Thoracic aorta (tissue), 2 donors: ENCODE data around the gene GYS1. TPM values are rescaled to one million over a fixed set of nuclear protein-coding genes. Genes with fewer than 3 reads are reported as not detected.
"Not testable (repeated sequence)": the region's sequence is repeated elsewhere in the genome, so short reads cannot be mapped to it uniquely, and the experiment has no call there.

Experiments used
- ATAC-seq: fragments of 150-250 bp; one replicate; pipeline ENCODE4 v1.8.0; 2017; ENCODE audit warnings: low read depth; ENCODE audit not compliant: insufficient number of reproducible peaks, low FRiP score
- DNase-seq: peaks from one replicate; pipeline ENCODE4 v3.0.0-alpha.2; 2020; ENCODE audit warnings: low spot score
- H3K27ac ChIP-seq, 2 donors: fragments of 200-600 bp; sonication (generic); 1 replicate in 1 of 2; 2 replicates in 1 of 2; pipeline ENCODE4 v1.5.1; 2016; ENCODE audit warnings: mild to moderate bottlenecking in 2 of 2, moderate library complexity in 2 of 2
- H3K27me3 ChIP-seq: fragments of 200-600 bp; sonication (generic); replicated peaks from 2 replicates; pipeline ENCODE4 v1.6.0; 2016; ENCODE audit warnings: mild to moderate bottlenecking; ENCODE audit not compliant: insufficient read depth
- H3K36me3 ChIP-seq: fragments of 200-600 bp; sonication (generic); one replicate; pipeline ENCODE4 v1.5.1; 2016
- H3K4me1 ChIP-seq, 2 donors: fragments of 200-600 bp; sonication (generic); 1 replicate in 1 of 2; 2 replicates in 1 of 2; pipeline versions ENCODE4 v1.5.1 to v1.6.0; 2016; ENCODE audit warnings: low read depth in 2 of 2, mild to moderate bottlenecking in 1 of 2; ENCODE audit not compliant: control insufficient read depth in 1 of 2
- H3K4me3 ChIP-seq: fragments of 200-600 bp; sonication (generic); 2 replicates; pipeline ENCODE4 v1.5.1; 2016; ENCODE audit warnings: mild to moderate bottlenecking
- H3K9me3 ChIP-seq: fragments of 200-600 bp; sonication (generic); 2 replicates; pipeline ENCODE4 v1.5.1; 2016
- CTCF ChIP-seq: fragments of 200-600 bp; sonication (generic); IDR thresholded peaks from one replicate; pipeline ENCODE4 v1.5.1; 2019; ENCODE audit warnings: antibody characterized with exemption
- total RNA-seq, 2 donors: library from RNA; depleted of rRNA; stranded (reverse); fragments of >200 nt; gene quantifications; one replicate each; pipeline versions ENCODE4 v1.1.0 to v1.2.3, GENCODE V29; 2016

Gene GYS1
- total RNA-seq, 2 donors from 2014 or later: 30.1 to 44.4 TPM

- ATAC-seq: no peak
- Histone ChIP-seq H3K36me3 (no peaks in the 10 kb centered on the region), H3K4me3 (no peak overlapping the region), H3K27me3 (no peaks in the 10 kb centered on the region), H3K4me1 (peaks cover 0 to 7% of the 10 kb centered on the region in 2 donors), H3K27ac (no peak overlapping the region), H3K9me3 (no peaks in the 10 kb centered on the region)
- TF ChIP-seq CTCF: no peak
- no peak for DNase-seq
Observed at GRCh38 chr19:48934837-48935236, 58.3 kb downstream of the GYS1 start.

GRCh38 chr19:48933382-48933932 is 59.7 kb downstream of the GYS1 start, which contains the start of gene DHDH:
Gene DHDH, plus strand, starts transcription at chr19:48933699. Its CDS starts 23 bp downstream, at chr19:48933722.
- Histone ChIP-seq H3K9me3 (no peaks in the 10 kb centered on the region), H3K27ac (no peak within 1 kb of the TSS), H3K36me3 (no peaks in the 10 kb centered on the region), H3K27me3 (no peaks in the 10 kb centered on the region), H3K4me1 (peaks cover 0 to 7% of the 10 kb centered on the region in 2 donors), H3K4me3 (peak within 1 kb of the TSS; percentile 80)
- DNase-seq (no peak), ATAC-seq (peak; percentile 58)
- TF ChIP-seq CTCF: no peak

- TF ChIP-seq CTCF: no peak
- H3K4me1 ChIP-seq: peaks cover 0 to 5% of the 10 kb centered on the region in 2 donors
- no peaks in the 10 kb centered on the region for H3K27me3 ChIP-seq
- no peak overlapping the region for H3K4me3 ChIP-seq
- no peaks in the 10 kb centered on the region for H3K9me3 ChIP-seq
- no peak for ATAC-seq
- peaks cover 4% of the 10 kb centered on the region for H3K36me3 ChIP-seq
- DNase-seq: no peak
- H3K27ac ChIP-seq: no peak overlapping the region
Observed at GRCh38 chr19:48928164-48929025, 64.7 kb downstream of the GYS1 start.

GRCh38 chr19:48927692-48928091 is 65.4 kb downstream of the GYS1 start:
- not testable (repeated sequence) for ATAC-seq, H3K9me3 ChIP-seq, H3K27me3 ChIP-seq, H3K4me1 ChIP-seq, H3K4me3 ChIP-seq, DNase-seq
- Histone ChIP-seq H3K36me3 (peaks cover 11% of the 10 kb centered on the region), H3K27ac (peak overlapping the region in 1 of 2 donors; percentile 56)

- DNase-seq: peak; percentile 67
- Histone ChIP-seq H3K27me3 (no peaks in the 10 kb centered on the region), H3K27ac (peak overlapping the region; percentile 50 to 56), H3K4me1 (peaks cover 0 to 5% of the 10 kb centered on the region in 2 donors), H3K36me3 (peaks cover 18% of the 10 kb centered on the region), H3K9me3 (no peaks in the 10 kb centered on the region), H3K4me3 (no peak overlapping the region)
- ATAC-seq: peak; percentile 86
- TF ChIP-seq CTCF: no peak
Observed at GRCh38 chr19:48926909-48927308, 66.2 kb downstream of the GYS1 start.

GRCh38 chr19:48925890-48926289 is 67.2 kb downstream of the GYS1 start:
- peaks cover 27% of the 10 kb centered on the region for H3K36me3 ChIP-seq
- ATAC-seq, H3K9me3 ChIP-seq, H3K27me3 ChIP-seq, H3K4me1 ChIP-seq, DNase-seq, H3K4me3 ChIP-seq: not testable (repeated sequence)
- H3K27ac ChIP-seq: peak overlapping the region in 1 of 2 donors; percentile 56
